Endothelial cell of umbilical vein (primary cell): ENCODE results near the gene RALGPS1. TPM values are rescaled to one million over a fixed set of nuclear protein-coding genes. Genes with fewer than 3 reads are reported as not detected.

Experiments
- BruUV-seq: library from RNA; stranded (reverse); fragments of 400-500 nt; replicated peaks from 2 replicates; lab custom pipeline; 2021; lab: Mats Ljungman, UMichigan
- CTCF ChIA-PET: fragments of 300-600, 350-600 bp; sonication (Branson Sonifier 250); formaldehyde crosslinking; loops from one replicate; lab custom pipeline; 2021; ENCODE audit warnings: antibody characterized with exemption, inconsistent platforms; lab: Charles Lee
- POLR2A ChIA-PET: fragments of 300-600, 350-600 bp; sonication (Branson Sonifier 250); formaldehyde crosslinking; loops from one replicate; lab custom pipeline; 2021; ENCODE audit warnings: antibody characterized with exemption, inconsistent platforms; lab: Charles Lee
- DNase-seq: peaks from one replicate; pipeline ENCODE4 v3.0.0-alpha.2; 2011; ENCODE audit warnings: low read depth, low spot score
- FAIRE-seq: peaks from 2 replicates; lab custom pipeline; 2011; peaks lifted over from hg19 to GRCh38; lab: Jason Lieb, UNC
- H2AFZ ChIP-seq: 2 replicates; pipeline ENCODE4 v1.6.0; 2012; ENCODE audit warnings: low read depth, low read length, control low read depth, inconsistent platforms
- H3K27ac ChIP-seq: 2 replicates; pipeline ENCODE4 v1.5.1; 2011; ENCODE audit warnings: low read depth, mild to moderate bottlenecking, control low read depth, low read length, moderate library complexity; ENCODE audit not compliant: insufficient read depth
- H3K27me3 ChIP-seq, 2 experiments: 2 replicates each; pipeline versions ENCODE4 v1.6.0 to v1.6.1; 2011; ENCODE audit warnings: low read length in 2 of 2, mixed read lengths in 1 of 2; ENCODE audit not compliant: control insufficient read depth in 2 of 2, insufficient read depth in 2 of 2
- H3K36me3 ChIP-seq, 2 experiments: 2 replicates in 1 of 2; 3 replicates in 1 of 2; pipeline ENCODE4 v1.5.1; 2011; ENCODE audit warnings: low read length in 2 of 2, mild to moderate bottlenecking in 1 of 2, moderate library complexity in 1 of 2; ENCODE audit not compliant: control insufficient read depth in 2 of 2, insufficient read depth in 2 of 2; ENCODE audit errors: extremely low read depth in 1 of 2
- H3K4me1 ChIP-seq: 3 replicates; pipeline ENCODE4 v1.5.1; 2011; ENCODE audit warnings: mild to moderate bottlenecking, low read length; ENCODE audit not compliant: control insufficient read depth, insufficient read depth; ENCODE audit errors: extremely low read depth
- H3K4me2 ChIP-seq: 2 replicates; pipeline ENCODE4 v1.6.1; 2011; ENCODE audit warnings: low read length, control low read depth, mixed read lengths; ENCODE audit not compliant: insufficient read depth
- H3K4me3 ChIP-seq, 3 experiments: fragments of 200-600 bp in 1 of 3; sonication (generic), shearing (Covaris generic) in 1 of 3; replicated peaks in 1 of 3; 2 replicates each; pipeline ENCODE4 v1.5.1; 2011 to 2016; ENCODE audit warnings: control low read depth in 3 of 3, low read length in 3 of 3, mild to moderate bottlenecking in 2 of 3, inconsistent platforms in 1 of 3, low read depth in 1 of 3, moderate library complexity in 1 of 3; ENCODE audit not compliant: insufficient read depth in 1 of 3
- H3K79me2 ChIP-seq: 2 replicates; pipeline ENCODE4 v1.6.0; 2012; ENCODE audit warnings: low read length, inconsistent platforms; ENCODE audit not compliant: control insufficient read depth, insufficient read depth
- H3K9ac ChIP-seq: replicated peaks from 2 replicates; pipeline ENCODE3; 2011; ENCODE audit warnings: low read length, control low read depth; ENCODE audit not compliant: insufficient read depth; ENCODE audit errors: extremely low read depth
- H3K9me1 ChIP-seq: replicated peaks from 3 replicates; pipeline ENCODE4 v1.6.0; 2011; ENCODE audit warnings: mild to moderate bottlenecking, low read length; ENCODE audit not compliant: control insufficient read depth, insufficient read depth; ENCODE audit errors: extremely low read depth
- H3K9me3 ChIP-seq: replicated peaks from 2 replicates; pipeline ENCODE4 v1.5.1; 2012; ENCODE audit warnings: low read length, inconsistent platforms; ENCODE audit not compliant: control insufficient read depth, insufficient read depth
- H4K20me1 ChIP-seq: replicated peaks from 2 replicates; pipeline ENCODE3; 2011; ENCODE audit warnings: mild to moderate bottlenecking, low read length; ENCODE audit not compliant: control insufficient read depth, insufficient read depth; ENCODE audit errors: extremely low read depth
- EZH2 ChIP-seq: IDR thresholded peaks from 2 replicates; pipeline ENCODE4 v1.6.1; 2012; ENCODE audit warnings: borderline replicate concordance, low read depth, mild to moderate bottlenecking, moderate library complexity, low read length, inconsistent platforms; ENCODE audit not compliant: severe bottlenecking
- MYC ChIP-seq: IDR thresholded peaks from one replicate; pipeline ENCODE4 v1.6.1; 2011; ENCODE audit warnings: mild to moderate bottlenecking, low read depth, low read length
- POLR2A ChIP-seq: IDR thresholded peaks from 2 replicates; pipeline ENCODE4 v1.6.1; 2012; ENCODE audit warnings: low read depth, mild to moderate bottlenecking, control low read depth, low read length
- dilution Hi-C: fragments of 300-500 bp; cut with MboI; formaldehyde crosslinking; loops from one replicate; pipeline ENCODE4 v1.15.0; 2019; ENCODE audit warnings: low sequenced_read_pairs; ENCODE audit not compliant: extremely low pct_ligation_motif_present
- intact Hi-C: fragments of 100-400 bp; cut with micrococcal nuclease; formaldehyde crosslinking; loops from one replicate; pipeline ENCODE4 v1.10.0; 2022
- polyA plus RNA-seq, 4 experiments: library from polyadenylated mRNA; depleted of rRNA in 3 of 4; stranded (reverse) in 3 of 4; unstranded in 1 of 4; fragments of >200 nt; gene quantifications; 2 replicates each; pipeline versions ENCODE4 v1.2.1 to v1.2.3, GENCODE V29; 2011 to 2012; ENCODE audit warnings: missing spikeins in 1 of 4
- total RNA-seq: library from RNA; stranded (reverse); gene quantifications from 2 replicates; pipeline ENCODE4 v1.2.3, GENCODE V29; 2021

The RALGPS1 gene
- total and polyA plus RNA-seq, 2 donors (not counting 3 experiments of a cell fraction or from before 2014, with no cell fraction given): 3.8 to 5.5 TPM

DNA sequence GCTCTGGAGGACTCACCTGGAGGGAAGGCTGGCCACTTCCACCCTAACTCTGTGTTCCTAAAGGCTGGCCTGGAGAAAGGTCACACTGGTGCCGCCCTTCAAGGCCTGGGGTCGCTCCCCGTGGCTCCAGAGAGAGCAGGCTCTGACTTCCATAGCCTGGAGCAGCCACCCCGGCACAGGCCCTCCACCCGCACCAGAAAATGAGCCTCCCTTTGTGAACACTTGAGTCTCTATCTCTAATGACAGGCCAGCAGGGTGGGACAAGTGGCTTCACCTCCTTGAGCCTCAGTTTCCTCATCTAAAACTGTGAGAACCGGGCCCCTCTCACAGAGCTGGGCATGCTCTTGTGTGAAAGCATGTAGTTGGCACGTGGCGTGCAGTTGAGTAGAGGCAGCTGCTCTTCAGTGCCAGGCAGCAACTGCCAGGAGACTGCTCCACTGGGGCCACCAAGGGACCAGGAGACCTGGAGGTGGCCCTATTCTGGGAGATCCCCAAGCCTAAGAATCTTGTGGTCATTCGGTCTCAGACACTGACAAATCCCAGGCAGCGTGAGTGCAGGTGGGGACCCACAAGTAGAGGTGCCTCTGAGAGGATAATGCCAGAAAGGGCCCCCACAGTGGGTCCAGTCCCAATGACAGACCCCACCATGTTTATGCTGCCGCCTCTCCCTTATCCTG is 293.3 kb downstream of the RALGPS1 start:
- no peak for DNase-seq
- CTCF ChIA-PET: interaction anchor here (1.1 kb wide), 1 partner anchor 267 kb away, joined by 3 read pairs; no protein-coding TSS in a partner anchor

GRCh38 chr9:127208416-127208815 is 293.8 kb downstream of the RALGPS1 start:
- no peaks in the 10 kb centered on the region for H3K9me1 ChIP-seq
- DNase-seq: no peak
- H3K9me3 ChIP-seq: no peaks in the 10 kb centered on the region
- H3K4me1 ChIP-seq: no peaks in the 10 kb centered on the region
- peaks cover 0 to 6% of the 10 kb centered on the region in 2 experiments for H3K27me3 ChIP-seq
- no peaks in the 10 kb centered on the region for H3K79me2 ChIP-seq
- TF ChIP-seq POLR2A: no peak
- no peak for TF ChIP-seq EZH2
- TF ChIP-seq MYC: no peak
- no peak overlapping the region for H3K9ac ChIP-seq
- H2AFZ ChIP-seq: no peak overlapping the region
- ChIA-PET CTCF (interaction anchor here (1.1 kb wide), 1 partner anchor 268 kb away, joined by 3 read pairs; no protein-coding TSS in a partner anchor), POLR2A (no interaction called here)
- no peak for FAIRE-seq
- dilution Hi-C loops: no loop called here
- intact Hi-C loops: no loop called here
- no peaks in the 10 kb centered on the region for H4K20me1 ChIP-seq
- H3K36me3 ChIP-seq: no peaks in the 10 kb centered on the region
- H3K27ac ChIP-seq: no peak overlapping the region
- BruUV-seq: no TSS peak
- no peak overlapping the region for H3K4me2 ChIP-seq
- H3K4me3 ChIP-seq: no peak overlapping the region

More for the DNA sequence above, 293.3 kb downstream of the RALGPS1 start:
- intact Hi-C loops: no loop called here
- Histone ChIP-seq H3K9me3 (no peaks in the 10 kb centered on the region), H3K9me1 (no peaks in the 10 kb centered on the region), H2AFZ (no peak overlapping the region), H4K20me1 (no peaks in the 10 kb centered on the region), H3K9ac (no peak overlapping the region), H3K4me1 (no peaks in the 10 kb centered on the region), H3K27ac (no peak overlapping the region), H3K36me3 (no peaks in the 10 kb centered on the region), H3K4me3 (no peak overlapping the region), H3K27me3 (peaks cover 0 to 4% of the 10 kb centered on the region in 2 experiments), H3K79me2 (no peaks in the 10 kb centered on the region), H3K4me2 (no peak overlapping the region)
- dilution Hi-C loops: no loop called here
- POLR2A ChIA-PET: no interaction called here
- no TSS peak for BruUV-seq
- no peak for TF ChIP-seq POLR2A
- FAIRE-seq: no peak
